ENCODE measurements around the gene TTBK1.

TTBK1 gene

GRCh38 chr6:43242908-43243663, at the start of gene TTBK1:
TSS of gene TTBK1 (plus strand) at chr6:43243481. CDS start at chr6:43246661, 3,180 bp downstream.
- DNase-seq, result no peak

GRCh38 chr6:43193929-43194328, 49.4 kb upstream of the TTBK1 start:
- no peak for DNase-seq

- no peak for DNase-seq
Observed at GRCh38 chr6:43196337-43196736, 46.9 kb upstream of the TTBK1 start.

- DNase-seq, result no peak
Observed at GRCh38 chr6:43199912-43200311, 43.4 kb upstream of the TTBK1 start.

GRCh38 chr6:43200541-43200940, 42.7 kb upstream of the TTBK1 start:
- DNase-seq, result no peak

GRCh38 chr6:43202451-43202850, 40.8 kb upstream of the TTBK1 start:
- no peak for DNase-seq

GRCh38 chr6:43203029-43203717, 40.1 kb upstream of the TTBK1 start:
- DNase-seq, result no peak

GRCh38 chr6:43203718-43204095, 39.6 kb upstream of the TTBK1 start:
- DNase-seq, result no peak

GRCh38 chr6:43204271-43205105, 38.8 kb upstream of the TTBK1 start:
- no peak for DNase-seq

GRCh38 chr6:43205849-43206248, 37.4 kb upstream of the TTBK1 start:
- no peak for DNase-seq

GRCh38 chr6:43207286-43207685, 36.0 kb upstream of the TTBK1 start:
- no peak for DNase-seq

GRCh38 chr6:43211955-43212354, 31.3 kb upstream of the TTBK1 start:
- DNase-seq, result no peak

GRCh38 chr6:43213431-43213830, 29.9 kb upstream of the TTBK1 start:
- DNase-seq, result no peak

GRCh38 chr6:43215066-43215465, 28.2 kb upstream of the TTBK1 start:
- DNase-seq, result no peak

GRCh38 chr6:43216200-43216599, 27.1 kb upstream of the TTBK1 start:
- DNase-seq, result no peak

- no peak for DNase-seq
Observed at GRCh38 chr6:43217351-43217750, 25.9 kb upstream of the TTBK1 start.

- DNase-seq, result no peak
Observed at GRCh38 chr6:43219119-43219518, 24.2 kb upstream of the TTBK1 start.

GRCh38 chr6:43219814-43220213, 23.5 kb upstream of the TTBK1 start:
- DNase-seq, result no peak

- DNase-seq, result no peak
Observed at GRCh38 chr6:43220439-43220951, 22.8 kb upstream of the TTBK1 start.

GRCh38 chr6:43221046-43221972, 22.0 kb upstream of the TTBK1 start:
- no peak for DNase-seq

- DNase-seq, result no peak
Observed at GRCh38 chr6:43222418-43223059, 20.7 kb upstream of the TTBK1 start.

GRCh38 chr6:43223175-43223574, 20.1 kb upstream of the TTBK1 start:
- DNase-seq, result no peak

Measured in NCI-H446 treated with DMSO at 0.1 percent for 48 hours (cell line).